Mucosa of stomach (tissue), 1 donor: ENCODE data around the gene SPOCK2.
"Not testable (repeated sequence)": the region's sequence is repeated elsewhere in the genome, so short reads cannot be mapped to it uniquely, and the experiment has no call there.

Source experiments
- H3K27me3 ChIP-seq: one replicate; pipeline ENCODE4 v1.7.0; 2013; ENCODE audit warnings: mild to moderate bottlenecking, low read length; ENCODE audit not compliant: control insufficient read depth, insufficient read depth
- H3K36me3 ChIP-seq: one replicate; pipeline ENCODE4 v1.7.0; 2013; ENCODE audit warnings: low read length; ENCODE audit not compliant: control insufficient read depth, insufficient read depth
- H3K4me1 ChIP-seq: one replicate; pipeline ENCODE4 v1.7.0; 2013; ENCODE audit warnings: mild to moderate bottlenecking, low read length; ENCODE audit not compliant: control insufficient read depth, insufficient read depth
- H3K4me3 ChIP-seq: one replicate; pipeline ENCODE4 v1.7.0; 2013; ENCODE audit warnings: low read length
- H3K9ac ChIP-seq: one replicate; pipeline ENCODE4 v1.7.0; 2013; ENCODE audit warnings: mild to moderate bottlenecking, low read length, moderate library complexity
- H3K9me3 ChIP-seq: one replicate; pipeline ENCODE4 v1.7.0; 2013; ENCODE audit warnings: mild to moderate bottlenecking, low read length, moderate library complexity; ENCODE audit not compliant: control insufficient read depth
- donor health status: Pancreatic carcinoma.

The SPOCK2 gene

GRCh38 chr10:72123616-72124015 is 35.3 kb upstream of the SPOCK2 start:
- H3K36me3 ChIP-seq, result no peaks in the 10 kb centered on the region
- no peak overlapping the region for H3K9ac ChIP-seq
- H3K4me3 ChIP-seq, result no peak overlapping the region
- H3K4me1 ChIP-seq, result no peaks in the 10 kb centered on the region
- H3K9me3 ChIP-seq, result no peaks in the 10 kb centered on the region
- H3K27me3 ChIP-seq, result no peaks in the 10 kb centered on the region

- no peak overlapping the region for H3K9ac ChIP-seq
- H3K36me3 ChIP-seq, result no peaks in the 10 kb centered on the region
- H3K4me3 ChIP-seq, result no peak overlapping the region
- no peaks in the 10 kb centered on the region for H3K27me3 ChIP-seq
- H3K4me1 ChIP-seq, result no peaks in the 10 kb centered on the region
- H3K9me3 ChIP-seq, result no peaks in the 10 kb centered on the region
These were observed 33.9 kb upstream of the SPOCK2 start for GRCh38 chr10:72122221-72122620.

GRCh38 chr10:72121389-72121788 is 33.0 kb upstream of the SPOCK2 start:
- no peaks in the 10 kb centered on the region for H3K9me3 ChIP-seq
- H3K27me3 ChIP-seq, result no peaks in the 10 kb centered on the region
- H3K36me3 ChIP-seq, result no peaks in the 10 kb centered on the region
- no peak overlapping the region for H3K9ac ChIP-seq
- H3K4me3 ChIP-seq, result no peak overlapping the region
- H3K4me1 ChIP-seq, result no peaks in the 10 kb centered on the region

- Histone ChIP-seq H3K4me1 (no peaks in the 10 kb centered on the region), H3K9me3 (no peaks in the 10 kb centered on the region), H3K9ac (no peak overlapping the region), H3K27me3 (no peaks in the 10 kb centered on the region), H3K4me3 (no peak overlapping the region), H3K36me3 (no peaks in the 10 kb centered on the region)
These were observed 28.0 kb upstream of the SPOCK2 start for GRCh38 chr10:72116372-72116771.

- Histone ChIP-seq H3K9me3 (no peaks in the 10 kb centered on the region), H3K4me3 (no peak overlapping the region), H3K4me1 (no peaks in the 10 kb centered on the region), H3K9ac (no peak overlapping the region), H3K36me3 (no peaks in the 10 kb centered on the region), H3K27me3 (no peaks in the 10 kb centered on the region)
These were observed 26.5 kb upstream of the SPOCK2 start for GRCh38 chr10:72114706-72115450.

GRCh38 chr10:72110673-72111401 is 22.5 kb upstream of the SPOCK2 start:
- Histone ChIP-seq H3K4me3 (no peak overlapping the region), H3K4me1 (peaks cover 8% of the 10 kb centered on the region), H3K9ac (no peak overlapping the region), H3K9me3 (no peaks in the 10 kb centered on the region), H3K27me3 (no peaks in the 10 kb centered on the region), H3K36me3 (no peaks in the 10 kb centered on the region)

- Histone ChIP-seq H3K27me3 (no peaks in the 10 kb centered on the region), H3K4me3 (no peak overlapping the region), H3K4me1 (peaks cover 8% of the 10 kb centered on the region), H3K9ac (no peak overlapping the region), H3K9me3 (no peaks in the 10 kb centered on the region), H3K36me3 (no peaks in the 10 kb centered on the region)
These were observed 21.3 kb upstream of the SPOCK2 start for GRCh38 chr10:72109636-72110157.

GRCh38 chr10:72108830-72109635 is 20.7 kb upstream of the SPOCK2 start:
- Histone ChIP-seq H3K9ac (no peak overlapping the region), H3K36me3 (no peaks in the 10 kb centered on the region)

GRCh38 chr10:72108004-72108370 is 19.6 kb upstream of the SPOCK2 start:
- not testable (repeated sequence) for H3K9me3 ChIP-seq, H3K9ac ChIP-seq, H3K36me3 ChIP-seq, H3K27me3 ChIP-seq, H3K4me3 ChIP-seq
- peaks cover 14% of the 10 kb centered on the region for H3K4me1 ChIP-seq

More at GRCh38 chr10:72108830-72109635, 20.7 kb upstream of the SPOCK2 start:
- Histone ChIP-seq H3K4me1 (peaks cover 12% of the 10 kb centered on the region), H3K9me3 (no peaks in the 10 kb centered on the region), H3K27me3 (no peaks in the 10 kb centered on the region), H3K4me3 (no peak overlapping the region)

- Histone ChIP-seq H3K27me3 (no peaks in the 10 kb centered on the region), H3K4me1 (peaks cover 14% of the 10 kb centered on the region), H3K36me3 (no peaks in the 10 kb centered on the region), H3K9me3 (no peaks in the 10 kb centered on the region), H3K4me3 (no peak overlapping the region), H3K9ac (no peak overlapping the region)
These were observed 19.1 kb upstream of the SPOCK2 start for GRCh38 chr10:72107325-72108003.

GRCh38 chr10:72106896-72107295 is 18.5 kb upstream of the SPOCK2 start:
- H3K9me3 ChIP-seq, result no peaks in the 10 kb centered on the region
- H3K4me1 ChIP-seq, result peaks cover 14% of the 10 kb centered on the region
- no peak overlapping the region for H3K9ac ChIP-seq
- no peaks in the 10 kb centered on the region for H3K36me3 ChIP-seq
- no peaks in the 10 kb centered on the region for H3K27me3 ChIP-seq
- H3K4me3 ChIP-seq, result no peak overlapping the region
